Natural killer cell treated with Interleukin-12 subunit alpha and Interleukin-12 subunit beta and Interleukin-15 and Interleukin-18, amount 100 ng/mL, for 72 hours (primary cell): Measurements from ENCODE around the gene SQOR. TPM values are rescaled to one million over a fixed set of nuclear protein-coding genes. Genes with fewer than 3 reads are reported as not detected.

Experiments used
- ATAC-seq, 2 donors: fragments of 150-1000 bp; cut with Tn5 transposase in 1 of 2; sonication (Bioruptor Pico), chemical (Tn5 transposase) in 1 of 2; 2 replicates each; pipeline ENCODE4 v1.10.0; 2021
- DNase-seq: peaks from one replicate; pipeline ENCODE4 v3.0.0; 2022; ENCODE audit warnings: low spot score
- H3K27ac Mint-ChIP-seq, 2 donors: 1 replicate in 1 of 2; 2 replicates in 1 of 2; pipeline ENCODE4 v1.8.0; 2022; ENCODE audit warnings: mixed read lengths in 2 of 2, mild to moderate bottlenecking in 1 of 2, moderate library complexity in 1 of 2
- H3K27me3 Mint-ChIP-seq, 2 donors: 1 replicate in 1 of 2; 2 replicates in 1 of 2; pipeline ENCODE4 v1.8.0; 2022; ENCODE audit warnings: mixed read lengths in 2 of 2
- H3K36me3 Mint-ChIP-seq: one replicate; pipeline ENCODE4 v1.8.0; 2022; ENCODE audit warnings: mixed read lengths
- H3K4me1 Mint-ChIP-seq, 2 donors: 1 replicate in 1 of 2; 2 replicates in 1 of 2; pipeline ENCODE4 v1.8.0; 2022; ENCODE audit warnings: low read depth in 2 of 2, mixed read lengths in 2 of 2, mild to moderate bottlenecking in 1 of 2
- H3K4me3 Mint-ChIP-seq: one replicate; pipeline ENCODE4 v1.8.0; 2022; ENCODE audit warnings: mixed read lengths
- H3K9me3 Mint-ChIP-seq: 2 replicates; pipeline ENCODE4 v1.8.0; 2022; ENCODE audit warnings: mixed read lengths
- total RNA-seq, 2 donors: library from RNA; stranded (reverse); gene quantifications; one replicate each; pipeline ENCODE4 v1.2.3, GENCODE V29; 2022

Gene SQOR
- 100 to 1,000 TPM in 1 of 2 donors, 10 to 100 TPM in 1; 91.2 to 193 TPM for total RNA-seq

DNA sequence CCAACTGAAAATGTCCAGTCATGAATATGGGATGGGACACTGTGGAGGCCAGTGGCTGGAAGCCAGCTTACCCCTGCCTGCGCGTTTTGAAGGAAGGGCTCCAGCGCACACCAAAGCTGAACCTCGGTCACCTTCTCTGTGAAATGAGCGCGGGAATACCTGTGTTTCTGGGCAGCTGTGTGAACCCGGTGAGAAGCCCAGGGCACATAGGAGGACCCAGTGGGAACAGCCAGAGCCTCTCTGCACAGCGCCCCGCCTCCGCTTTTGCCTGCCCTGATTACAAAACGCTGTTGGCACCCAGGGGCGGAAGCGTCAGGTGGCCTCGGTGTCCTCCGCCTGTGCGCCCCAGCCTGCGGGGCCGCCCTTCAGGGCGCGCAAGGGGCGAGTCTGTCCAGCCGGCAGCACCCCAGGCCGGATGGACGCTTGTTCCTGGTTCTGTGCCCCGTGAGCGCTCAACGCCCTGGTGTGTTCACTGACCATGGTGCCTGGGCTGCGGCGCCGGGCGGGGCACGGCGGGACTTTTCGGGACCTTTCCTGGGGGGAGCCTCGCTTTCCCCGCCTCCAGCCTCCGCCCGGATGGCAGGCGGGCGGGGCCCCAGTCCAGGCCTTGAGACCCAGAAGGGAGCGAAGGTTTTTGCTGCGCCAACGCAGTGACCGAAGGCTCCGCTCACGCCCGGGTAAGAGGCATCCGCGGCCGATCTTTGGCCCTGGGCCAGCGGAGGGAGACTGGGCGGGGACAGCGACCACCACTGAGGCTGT lies at the start of gene SQOR:
Gene SQOR, plus strand, starts transcription at position 598 of the 759 bp plus-strand sequence. CDS start 23,895 bp downstream, outside the sequence.
- H3K4me1 Mint-ChIP-seq, result peaks cover 40% of the 10 kb centered on the region in 2 donors
- peak; percentile 89 for DNase-seq
- H3K27ac Mint-ChIP-seq, result peak within 1 kb of the TSS; percentile 98 to 100
- H3K36me3 Mint-ChIP-seq, result peaks cover 17% of the 10 kb centered on the region
- peak within 1 kb of the TSS; percentile 98 for H3K4me3 Mint-ChIP-seq
- peak; percentile 83 to 87 for ATAC-seq
- no peaks in the 10 kb centered on the region for H3K27me3 Mint-ChIP-seq
- H3K9me3 Mint-ChIP-seq, result no peaks in the 10 kb centered on the region

DNA sequence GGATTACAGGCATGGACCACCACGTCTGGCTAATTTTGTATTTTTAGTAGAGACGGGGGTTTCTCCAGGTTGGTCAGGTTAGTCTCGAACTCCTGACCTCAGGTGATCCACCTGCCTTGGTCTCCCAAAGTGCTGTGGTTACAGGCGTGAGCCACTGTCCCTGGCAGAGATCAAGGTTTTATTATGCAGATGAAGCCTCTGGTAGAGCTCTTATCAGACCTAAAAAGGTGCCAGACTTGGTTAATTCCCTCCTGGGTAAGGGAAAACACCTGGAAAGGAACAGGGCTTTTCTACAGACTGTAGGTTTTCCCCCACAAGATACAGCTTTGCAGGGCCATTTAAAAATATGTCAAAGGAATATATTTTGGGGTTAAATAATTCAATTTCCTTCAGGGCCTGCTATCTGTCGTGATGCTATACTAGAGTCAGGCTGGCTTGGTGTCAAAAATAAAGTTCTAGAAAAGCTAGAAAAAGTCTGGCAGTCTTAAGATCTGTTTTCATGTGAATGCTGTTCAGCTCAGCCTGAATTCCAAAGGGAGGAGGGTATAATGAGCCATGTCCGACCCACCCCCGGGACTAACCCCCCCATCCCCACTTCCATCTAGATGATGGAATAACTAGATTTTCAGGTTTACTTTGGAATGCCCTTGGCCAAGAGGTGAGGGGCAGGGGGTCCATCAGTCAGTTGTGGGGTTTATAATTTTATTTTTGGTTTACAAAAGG lies 49.6 kb upstream of the SQOR start:
- Mint-ChIP-seq H3K4me3 (peak overlapping the region; percentile 87), H3K27ac (peak overlapping the region in 1 of 2 donors; percentile 100), H3K4me1 (peaks cover 24 to 27% of the 10 kb centered on the region in 2 donors), H3K36me3 (peaks cover 6% of the 10 kb centered on the region), H3K27me3 (peaks cover 9 to 14% of the 10 kb centered on the region in 2 donors), H3K9me3 (no peaks in the 10 kb centered on the region)
- DNase-seq, result no peak
- ATAC-seq, result no peak

DNA sequence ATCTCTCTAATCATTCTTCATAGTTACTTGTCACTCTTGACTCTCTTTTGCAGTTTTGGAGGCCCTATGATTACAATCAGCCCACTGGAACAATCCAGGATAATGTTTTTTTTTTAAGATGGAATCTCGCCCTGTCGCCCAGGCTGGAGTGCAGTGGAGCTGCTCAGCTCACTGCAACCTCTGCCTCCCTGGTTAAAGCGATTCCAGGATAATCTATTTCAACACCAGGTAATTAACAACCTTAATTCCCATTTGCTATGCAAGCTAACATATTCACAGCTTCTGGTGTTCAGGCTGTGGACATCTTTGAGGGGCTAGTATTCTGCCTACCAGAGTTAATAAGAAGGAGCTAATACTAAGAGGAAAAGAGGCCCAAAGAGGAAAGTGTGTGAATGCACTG lies 48.7 kb upstream of the SQOR start:
- H3K27me3 Mint-ChIP-seq, result peaks cover 7 to 12% of the 10 kb centered on the region in 2 donors

DNA sequence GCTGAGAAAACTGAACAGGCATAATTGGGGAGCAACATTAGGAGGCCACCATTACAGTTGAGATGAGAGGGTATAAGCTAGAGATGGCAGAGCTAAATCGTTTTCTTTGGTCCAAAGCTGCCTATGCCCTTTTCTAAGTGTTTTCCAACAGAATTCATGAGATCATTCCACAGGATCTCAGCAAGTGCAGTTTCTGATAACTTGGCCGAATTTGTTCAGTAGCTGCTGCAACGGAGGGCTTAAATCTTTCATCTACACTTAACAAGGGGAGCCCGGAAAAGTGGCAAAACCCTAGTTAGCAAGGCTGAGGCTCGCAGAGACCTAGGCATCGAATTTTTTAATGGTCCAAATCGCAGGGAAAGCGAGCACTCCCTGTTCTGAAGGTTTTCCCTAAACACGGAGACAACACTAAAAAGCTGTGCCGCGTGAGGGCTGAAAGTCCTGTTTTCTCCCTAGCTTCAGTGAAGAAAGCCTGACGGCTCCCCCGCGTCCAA lies 48.2 kb upstream of the SQOR start:
- DNase-seq, result no peak
- Mint-ChIP-seq H3K27ac (peak overlapping the region; percentile 86 to 100), H3K27me3 (peaks cover 7 to 10% of the 10 kb centered on the region in 2 donors), H3K9me3 (no peaks in the 10 kb centered on the region), H3K36me3 (peaks cover 6% of the 10 kb centered on the region), H3K4me1 (peaks cover 24 to 27% of the 10 kb centered on the region in 2 donors), H3K4me3 (peak overlapping the region; percentile 87)
- ATAC-seq, result no peak

More for the DNA sequence above, 48.7 kb upstream of the SQOR start:
- Mint-ChIP-seq H3K4me1 (peaks cover 24 to 27% of the 10 kb centered on the region in 2 donors), H3K4me3 (peak overlapping the region; percentile 87), H3K36me3 (peaks cover 6% of the 10 kb centered on the region), H3K9me3 (no peaks in the 10 kb centered on the region), H3K27ac (peak overlapping the region; percentile 86 to 100)
- DNase-seq (no peak), ATAC-seq (no peak)

DNA sequence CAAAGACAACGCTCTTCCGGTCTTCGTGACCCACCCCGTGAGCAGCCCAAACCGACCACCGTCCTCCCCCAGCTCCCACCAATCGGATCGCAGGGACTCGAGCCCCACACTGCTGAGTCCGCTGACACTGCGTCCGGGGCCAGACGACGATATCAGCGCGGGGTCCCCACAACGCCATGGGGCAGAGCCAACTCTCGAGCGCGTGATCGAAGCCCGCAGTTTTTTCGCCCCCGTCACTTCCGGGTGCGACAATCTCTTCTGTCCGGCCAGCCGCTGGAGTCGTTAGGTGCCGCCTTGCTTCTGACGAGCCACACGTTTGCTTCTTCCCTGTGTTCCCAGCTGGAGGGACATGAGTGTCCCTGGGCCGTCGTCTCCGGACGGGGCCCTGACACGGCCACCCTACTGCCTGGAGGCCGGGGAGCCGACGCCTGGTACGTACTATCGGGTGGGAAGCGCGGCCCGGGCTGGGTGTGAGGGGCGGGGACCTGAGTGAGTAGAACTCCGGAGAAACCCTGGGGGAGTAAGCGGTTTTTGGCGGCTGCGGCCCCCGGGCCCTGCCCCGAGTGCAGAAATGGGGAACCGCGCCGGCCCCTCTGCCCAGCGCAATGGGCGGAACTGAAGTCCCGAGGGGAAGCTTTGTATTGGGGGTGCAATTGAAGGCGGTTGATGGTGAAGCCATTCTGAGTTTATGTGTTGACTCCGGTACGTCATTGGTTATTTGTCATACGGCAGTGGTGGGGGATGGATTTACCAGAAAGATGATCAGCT lies 47.5 kb upstream of the SQOR start, which contains the start of gene BLOC1S6:
Gene BLOC1S6, plus strand, starts transcription at position 285 of the 768 bp plus-strand sequence. Its CDS starts 65 bp downstream, at position 350.
- H3K27ac Mint-ChIP-seq, result peak within 1 kb of the TSS; percentile 86 to 100
- peaks cover 24 to 28% of the 10 kb centered on the region in 2 donors for H3K4me1 Mint-ChIP-seq
- peaks cover 6% of the 10 kb centered on the region for H3K36me3 Mint-ChIP-seq
- DNase-seq, result peak; percentile 93
- no peaks in the 10 kb centered on the region for H3K9me3 Mint-ChIP-seq
- H3K4me3 Mint-ChIP-seq, result peak within 1 kb of the TSS; percentile 87
- H3K27me3 Mint-ChIP-seq, result peaks cover 5 to 7% of the 10 kb centered on the region in 2 donors
- ATAC-seq, result peak; percentile 93 to 94

DNA sequence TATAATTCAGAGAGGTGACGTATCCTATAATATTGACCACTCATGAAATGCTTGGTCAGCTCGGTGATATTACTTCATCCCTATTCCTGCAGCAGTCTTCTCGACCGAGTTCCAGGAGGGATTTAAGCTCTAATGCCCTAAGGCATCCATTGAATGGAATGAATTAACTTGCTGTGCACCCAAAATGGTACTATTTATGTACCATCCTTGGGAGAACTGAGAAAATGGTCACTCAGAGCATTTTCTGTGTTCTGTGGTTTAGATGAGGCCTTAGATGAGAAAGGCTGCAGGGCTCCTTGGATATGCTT lies 47.0 kb upstream of the SQOR start:
- peaks cover 6% of the 10 kb centered on the region for H3K36me3 Mint-ChIP-seq
- peaks cover 24 to 31% of the 10 kb centered on the region in 2 donors for H3K4me1 Mint-ChIP-seq
- H3K9me3 Mint-ChIP-seq, result no peaks in the 10 kb centered on the region
- DNase-seq (no peak), ATAC-seq (no peak)
- H3K27ac Mint-ChIP-seq, result peak overlapping the region; percentile 86 to 100
- peak overlapping the region; percentile 87 for H3K4me3 Mint-ChIP-seq
- H3K27me3 Mint-ChIP-seq, result peaks cover 1 to 2% of the 10 kb centered on the region in 2 donors

DNA sequence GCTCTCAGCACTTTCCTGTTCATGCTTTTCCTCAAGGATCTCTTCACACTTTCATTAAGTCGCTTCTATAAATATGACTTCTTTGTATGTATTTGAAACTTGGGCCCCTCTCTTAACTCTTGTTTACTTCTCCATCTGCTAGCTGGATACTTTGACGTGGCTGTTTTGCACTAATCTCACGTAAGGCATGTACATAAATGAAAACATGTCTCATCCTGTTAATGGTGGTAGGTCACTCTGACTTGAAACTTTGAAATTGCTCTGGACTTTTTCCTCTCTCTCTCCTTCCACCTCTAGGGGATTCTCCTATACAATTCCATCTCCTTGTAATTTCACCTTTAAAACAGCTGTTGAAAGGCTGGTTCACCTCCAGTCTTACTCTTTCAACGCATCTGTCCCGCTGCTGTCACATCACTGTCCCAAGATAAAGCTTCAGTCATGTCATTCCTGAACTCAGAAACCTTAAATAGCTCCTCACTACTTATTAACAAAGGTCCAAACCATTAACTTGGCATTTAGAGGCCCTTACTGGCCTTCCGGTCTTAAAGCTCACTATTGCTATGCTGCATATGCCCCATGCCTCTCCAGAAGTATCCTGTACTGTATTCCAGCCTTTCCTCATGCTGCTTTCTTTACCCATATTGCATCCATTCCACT lies 46.5 kb upstream of the SQOR start:
- Mint-ChIP-seq H3K4me1 (peaks cover 24 to 31% of the 10 kb centered on the region in 2 donors), H3K36me3 (peaks cover 6% of the 10 kb centered on the region), H3K27ac (peak overlapping the region; percentile 86 to 100), H3K9me3 (no peaks in the 10 kb centered on the region), H3K27me3 (no peaks in the 10 kb centered on the region), H3K4me3 (peak overlapping the region; percentile 87)
- no peak for ATAC-seq
- no peak for DNase-seq

DNA sequence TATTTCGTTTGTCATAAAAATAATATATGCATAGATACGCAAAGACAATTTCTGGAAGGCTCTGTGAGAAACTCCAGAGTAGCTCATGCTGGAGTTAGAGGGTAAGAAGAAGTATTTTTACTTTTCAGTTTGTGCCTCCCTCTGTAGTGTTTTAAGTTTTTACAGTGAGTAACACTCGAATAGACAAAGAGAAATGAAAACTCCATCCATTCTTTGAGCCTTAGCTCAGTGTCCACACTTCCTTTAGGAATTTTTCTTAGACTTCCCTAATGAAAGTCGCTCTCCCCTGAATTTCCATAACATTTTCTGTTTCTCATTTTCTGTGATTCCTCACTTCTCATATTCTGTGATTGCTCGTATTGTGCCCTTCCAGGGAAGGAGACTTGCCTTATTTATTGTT lies 45.6 kb upstream of the SQOR start:
- no peaks in the 10 kb centered on the region for H3K9me3 Mint-ChIP-seq
- H3K36me3 Mint-ChIP-seq, result peaks cover 6% of the 10 kb centered on the region
- H3K4me1 Mint-ChIP-seq, result peaks cover 25 to 31% of the 10 kb centered on the region in 2 donors
- no peak for ATAC-seq
- H3K27ac Mint-ChIP-seq, result peak overlapping the region; percentile 86 to 100
- no peak for DNase-seq
- no peaks in the 10 kb centered on the region for H3K27me3 Mint-ChIP-seq
- H3K4me3 Mint-ChIP-seq, result peak overlapping the region; percentile 87

DNA sequence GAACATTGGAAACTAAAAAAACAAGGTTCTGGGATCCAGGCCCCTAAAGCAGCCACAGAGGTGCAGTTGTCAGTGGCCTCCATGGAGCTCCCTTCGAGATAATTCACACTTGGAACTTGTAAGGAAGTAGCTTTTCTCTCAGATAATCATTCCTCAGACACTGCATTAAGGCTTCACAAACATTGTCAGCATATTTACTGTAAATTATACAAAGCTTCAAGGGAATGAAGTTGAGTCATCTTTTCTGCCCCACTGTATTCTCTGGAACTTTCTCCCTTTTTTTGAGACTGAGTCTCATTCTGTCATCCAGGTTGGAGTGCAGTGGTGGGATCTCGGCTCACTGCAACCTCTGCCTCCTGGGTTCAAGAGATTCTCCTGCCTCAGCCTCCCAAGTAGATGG lies 40.5 kb upstream of the SQOR start:
- DNase-seq (no peak), ATAC-seq (no peak)
- Mint-ChIP-seq H3K27ac (no peak overlapping the region), H3K4me1 (peaks cover 8 to 9% of the 10 kb centered on the region in 2 donors), H3K4me3 (no peak overlapping the region), H3K9me3 (no peaks in the 10 kb centered on the region), H3K27me3 (no peaks in the 10 kb centered on the region), H3K36me3 (peaks cover 8% of the 10 kb centered on the region)

DNA sequence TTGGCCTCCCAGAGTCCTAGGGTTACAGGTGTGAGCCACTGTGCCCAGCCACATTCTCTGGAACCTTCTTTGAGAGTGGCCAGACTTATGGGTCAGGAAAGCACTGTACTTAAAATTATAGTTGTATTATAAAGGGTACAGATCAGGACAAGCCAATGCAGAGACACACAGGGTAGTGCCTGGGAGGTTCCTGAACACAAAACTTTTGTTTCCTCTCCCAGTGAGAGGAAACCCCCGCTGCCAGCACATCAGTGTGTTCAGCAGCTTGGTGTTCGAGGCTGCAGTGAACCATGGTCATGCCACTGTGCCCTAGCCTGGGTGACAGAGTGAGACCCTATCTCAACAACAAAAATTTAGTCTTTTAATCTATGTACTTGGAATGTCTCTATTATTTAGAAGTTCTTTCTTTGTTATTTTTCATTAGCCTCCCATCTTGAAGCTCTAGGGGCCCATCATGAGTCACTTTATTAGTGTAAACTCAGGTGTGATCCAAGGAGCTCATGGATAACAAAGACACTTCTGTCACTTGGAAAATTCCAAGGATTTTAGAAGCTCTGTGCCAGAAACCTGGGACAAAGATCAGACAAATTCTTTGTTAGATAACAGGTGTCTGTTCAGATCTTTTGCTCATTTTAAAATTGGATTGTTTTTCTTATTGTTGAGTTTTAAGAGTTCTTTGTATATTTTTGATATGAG lies 39.8 kb upstream of the SQOR start:
- Mint-ChIP-seq H3K27ac (no peak overlapping the region), H3K9me3 (no peaks in the 10 kb centered on the region), H3K27me3 (no peaks in the 10 kb centered on the region), H3K4me3 (no peak overlapping the region), H3K36me3 (peaks cover 8% of the 10 kb centered on the region), H3K4me1 (peaks cover 4 to 6% of the 10 kb centered on the region in 2 donors)
- no peak for DNase-seq
- ATAC-seq, result no peak

DNA sequence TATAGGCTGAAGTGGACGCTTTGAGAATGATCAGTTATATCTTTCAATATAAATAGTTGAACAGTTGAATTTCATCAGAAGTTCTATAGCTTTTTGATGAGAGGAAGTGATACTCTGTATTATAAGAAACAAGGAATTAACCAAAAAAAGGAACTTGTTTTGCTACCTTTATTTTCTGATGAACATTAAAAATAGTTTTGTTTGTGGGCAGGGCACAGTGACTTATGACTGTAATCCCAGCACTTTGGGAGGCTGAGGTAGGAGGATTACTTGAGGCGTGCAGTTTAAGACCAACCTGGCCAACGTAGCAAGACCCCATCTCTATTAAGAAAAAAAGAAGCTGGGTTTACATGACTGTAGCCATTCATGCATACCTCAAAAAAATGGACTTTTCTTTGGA lies 30.9 kb upstream of the SQOR start:
- peaks cover 10% of the 10 kb centered on the region for H3K36me3 Mint-ChIP-seq
- H3K4me1 Mint-ChIP-seq, result peaks cover 5 to 9% of the 10 kb centered on the region in 2 donors
- DNase-seq (no peak), ATAC-seq (no peak)
- no peaks in the 10 kb centered on the region for H3K27me3 Mint-ChIP-seq
- no peak overlapping the region for H3K27ac Mint-ChIP-seq
- no peak overlapping the region for H3K4me3 Mint-ChIP-seq
- no peaks in the 10 kb centered on the region for H3K9me3 Mint-ChIP-seq

DNA sequence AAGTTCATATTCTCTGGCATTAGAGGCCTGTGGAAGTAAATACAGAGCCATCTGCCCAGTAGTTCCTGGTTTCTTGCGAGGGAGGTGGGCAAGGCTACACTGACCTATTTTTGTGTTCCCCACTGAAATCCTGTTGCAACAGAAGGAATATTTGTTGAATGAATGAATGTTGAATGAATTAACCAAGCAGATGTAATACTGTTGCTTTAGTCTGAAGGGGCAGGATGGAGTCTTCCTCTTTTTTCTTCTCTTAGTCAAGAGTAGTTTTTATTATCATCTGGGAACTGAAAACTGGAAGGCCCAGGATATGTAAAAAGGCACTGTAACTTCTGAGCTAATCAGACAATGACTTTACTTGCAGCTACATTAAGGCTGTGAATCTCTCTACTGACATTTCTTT lies 30.5 kb upstream of the SQOR start:
- DNase-seq, result no peak

More for the DNA sequence above, 30.5 kb upstream of the SQOR start:
- no peak overlapping the region for H3K4me3 Mint-ChIP-seq
- no peaks in the 10 kb centered on the region for H3K9me3 Mint-ChIP-seq
- H3K27ac Mint-ChIP-seq, result peak overlapping the region in 1 of 2 donors; percentile 6
- H3K27me3 Mint-ChIP-seq, result no peaks in the 10 kb centered on the region
- no peak for ATAC-seq
- peaks cover 10% of the 10 kb centered on the region for H3K36me3 Mint-ChIP-seq
- H3K4me1 Mint-ChIP-seq, result peaks cover 5 to 9% of the 10 kb centered on the region in 2 donors
